NT2/D1 (cell line): ENCODE measurements around the gene MYO1G.

Experiments used
- SUZ12 ChIP-seq: IDR thresholded peaks from 2 replicates; pipeline ENCODE4 v1.6.1; 2011; ENCODE audit not compliant: insufficient read length, insufficient read depth; ENCODE audit errors: extremely low read depth
- YY1 ChIP-seq: IDR thresholded peaks from 2 replicates; pipeline ENCODE4 v1.6.1; 2011; ENCODE audit not compliant: insufficient read length, insufficient read depth

DNA sequence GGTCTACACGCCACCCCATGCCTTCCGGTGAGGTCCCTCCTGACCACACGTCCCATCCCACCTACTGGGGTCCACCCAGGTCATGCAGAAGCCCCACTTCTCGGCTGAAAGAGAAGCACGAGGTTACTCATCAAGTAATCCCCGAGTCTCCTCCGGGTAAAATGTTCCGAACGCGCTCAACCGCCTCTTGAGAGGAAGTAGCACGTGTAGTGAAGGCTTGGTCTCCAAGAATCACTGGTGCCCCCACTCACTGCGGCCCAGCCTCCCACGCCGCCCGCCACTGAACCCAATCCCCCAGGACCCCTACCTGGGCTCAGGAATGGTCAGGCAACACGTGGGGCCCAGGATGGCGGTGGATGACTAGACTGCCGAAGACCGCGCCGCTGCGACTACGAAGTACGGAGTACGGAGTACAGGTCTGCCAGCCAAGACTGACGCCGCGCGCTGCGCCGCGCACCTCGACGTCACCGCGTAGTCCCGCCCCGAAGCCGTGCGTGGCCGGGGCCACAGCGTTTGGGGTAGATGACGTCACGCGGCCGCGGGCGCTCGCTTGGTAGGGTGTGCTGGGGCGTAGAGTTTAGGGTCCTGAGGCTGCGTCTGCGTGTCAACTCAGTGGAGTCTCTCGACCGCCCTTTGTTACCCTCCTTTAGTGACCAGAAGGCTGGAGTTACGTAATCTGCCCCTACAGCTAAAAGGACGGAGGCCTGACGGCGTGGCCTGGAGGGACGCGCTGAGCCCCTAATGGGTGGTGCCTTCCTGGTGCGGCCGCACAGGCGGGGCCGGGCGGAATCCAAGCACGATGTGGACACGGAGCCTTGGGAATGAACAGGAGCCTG is 7.6 kb upstream of the MYO1G start:
- TF ChIP-seq YY1 (no peak), SUZ12 (no peak)
